Central memory CD8-positive, alpha-beta T cell (primary cell): ENCODE data around the gene C3orf33.

Experiments used
- ATAC-seq: fragments of 150-1000 bp; cut with Tn5 transposase; replicated peaks from 2 replicates; pipeline ENCODE4 v1.10.0; 2022; ENCODE audit warnings: mild to moderate bottlenecking, moderate FRiP score, moderate number of reproducible peaks; ENCODE audit not compliant: poor library complexity, severe bottlenecking; ENCODE audit errors: extremely low read depth
- DNase-seq, 2 donors: peaks; one replicate each; pipeline ENCODE4 v3.0.0; 2021; ENCODE audit warnings: low spot score in 2 of 2
- H3K27ac Mint-ChIP-seq: one replicate; pipeline ENCODE4 v1.8.0; 2022; ENCODE audit warnings: low read depth, mild to moderate bottlenecking, moderate library complexity, mixed read lengths
- H3K27me3 Mint-ChIP-seq: one replicate; pipeline ENCODE4 v1.8.0; 2022; ENCODE audit warnings: mixed read lengths
- H3K36me3 Mint-ChIP-seq: one replicate; pipeline ENCODE4 v1.8.0; 2022; ENCODE audit warnings: mild to moderate bottlenecking, moderate library complexity, mixed read lengths; ENCODE audit not compliant: insufficient read depth
- H3K4me1 Mint-ChIP-seq: one replicate; pipeline ENCODE4 v1.8.0; 2022; ENCODE audit warnings: mixed read lengths
- H3K4me3 Mint-ChIP-seq: one replicate; pipeline ENCODE4 v1.8.0; 2022; ENCODE audit warnings: mild to moderate bottlenecking, moderate library complexity, mixed read lengths
- H3K9me3 Mint-ChIP-seq: one replicate; pipeline ENCODE4 v1.8.0; 2022; ENCODE audit warnings: mixed read lengths

C3orf33 gene

GRCh38 chr3:155727836-155728235 lies 78.2 kb downstream of the C3orf33 start:
- DNase-seq, result no peak

GRCh38 chr3:155714295-155714718 lies 91.8 kb downstream of the C3orf33 start:
- Mint-ChIP-seq H3K9me3 (peaks cover 9% of the 10 kb centered on the region), H3K27ac (no peak overlapping the region), H3K4me3 (no peak overlapping the region), H3K27me3 (no peaks in the 10 kb centered on the region), H3K4me1 (no peaks in the 10 kb centered on the region), H3K36me3 (no peaks in the 10 kb centered on the region)
- no peak for DNase-seq
- ATAC-seq, result no peak

More at GRCh38 chr3:155727836-155728235, 78.2 kb downstream of the C3orf33 start:
- Mint-ChIP-seq H3K4me1 (no peaks in the 10 kb centered on the region), H3K36me3 (peaks cover 2% of the 10 kb centered on the region), H3K27me3 (peaks cover 57% of the 10 kb centered on the region), H3K9me3 (no peaks in the 10 kb centered on the region), H3K4me3 (no peak overlapping the region), H3K27ac (no peak overlapping the region)
- ATAC-seq, result no peak
